Measurements from ENCODE around the gene MYL6. TPM values are rescaled to one million over a fixed set of nuclear protein-coding genes. Genes with fewer than 3 reads are reported as not detected.

MYL6 gene
- total and polyA plus RNA-seq, 2 donors from 2014 or later, result 1,630 to 4,190 TPM

- intact Hi-C loops (cut with DNase I), result loop anchor here (10.0 kb wide), 1 partner anchor 63 kb away; the partner anchor contains the start of gene ESYT1
- DNase-seq (peak in 1 of 5 donors; percentile 39), FAIRE-seq (no peak)
- H3K9ac ChIP-seq (ENCODE audit: low read length in 3 of 3), result peak overlapping the region; percentile 46 to 82 (median 72)
- no peaks in the 10 kb centered on the region for H3K9me3 ChIP-seq (ENCODE audit: control insufficient read depth in 2 of 3, insufficient read depth in 1 of 3, low read length in 3 of 3)
- H3K36me3 ChIP-seq (ENCODE audit: control insufficient read depth in 2 of 3, insufficient read depth in 3 of 3, low read length in 3 of 3), result peaks cover 5 to 23% (median 19%) of the 10 kb centered on the region in 3 donors
- TF ChIP-seq, protein P1, sequence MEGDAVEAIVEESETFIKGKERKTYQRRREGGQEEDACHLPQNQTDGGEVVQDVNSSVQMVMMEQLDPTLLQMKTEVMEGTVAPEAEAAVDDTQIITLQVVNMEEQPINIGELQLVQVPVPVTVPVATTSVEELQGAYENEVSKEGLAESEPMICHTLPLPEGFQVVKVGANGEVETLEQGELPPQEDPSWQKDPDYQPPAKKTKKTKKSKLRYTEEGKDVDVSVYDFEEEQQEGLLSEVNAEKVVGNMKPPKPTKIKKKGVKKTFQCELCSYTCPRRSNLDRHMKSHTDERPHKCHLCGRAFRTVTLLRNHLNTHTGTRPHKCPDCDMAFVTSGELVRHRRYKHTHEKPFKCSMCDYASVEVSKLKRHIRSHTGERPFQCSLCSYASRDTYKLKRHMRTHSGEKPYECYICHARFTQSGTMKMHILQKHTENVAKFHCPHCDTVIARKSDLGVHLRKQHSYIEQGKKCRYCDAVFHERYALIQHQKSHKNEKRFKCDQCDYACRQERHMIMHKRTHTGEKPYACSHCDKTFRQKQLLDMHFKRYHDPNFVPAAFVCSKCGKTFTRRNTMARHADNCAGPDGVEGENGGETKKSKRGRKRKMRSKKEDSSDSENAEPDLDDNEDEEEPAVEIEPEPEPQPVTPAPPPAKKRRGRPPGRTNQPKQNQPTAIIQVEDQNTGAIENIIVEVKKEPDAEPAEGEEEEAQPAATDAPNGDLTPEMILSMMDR (IDR thresholded peaks at IDR 0.05; ENCODE audit: borderline replicate concordance, extremely low read depth, insufficient read depth), result no peak
- peak overlapping the region; percentile 61 to 95 (median 78) for H3K4me3 ChIP-seq (ENCODE audit: low read length in 3 of 3)
- peak overlapping the region; percentile 25 to 88 for H3K27ac ChIP-seq (ENCODE audit: low read depth in 2 of 2, low read length in 2 of 2)
- H3K4me1 ChIP-seq (ENCODE audit: control insufficient read depth in 2 of 3, insufficient read depth in 2 of 3, low read depth in 1 of 3, low read length in 3 of 3), result peaks cover 0 to 19% (median 10%) of the 10 kb centered on the region in 3 donors
- H3K27me3 ChIP-seq (ENCODE audit: control insufficient read depth, insufficient read depth, low read length), result no peaks in the 10 kb centered on the region
Measured at GRCh38 chr12:56188131-56188777, 30.1 kb downstream of the MYL6 start.

DNA sequence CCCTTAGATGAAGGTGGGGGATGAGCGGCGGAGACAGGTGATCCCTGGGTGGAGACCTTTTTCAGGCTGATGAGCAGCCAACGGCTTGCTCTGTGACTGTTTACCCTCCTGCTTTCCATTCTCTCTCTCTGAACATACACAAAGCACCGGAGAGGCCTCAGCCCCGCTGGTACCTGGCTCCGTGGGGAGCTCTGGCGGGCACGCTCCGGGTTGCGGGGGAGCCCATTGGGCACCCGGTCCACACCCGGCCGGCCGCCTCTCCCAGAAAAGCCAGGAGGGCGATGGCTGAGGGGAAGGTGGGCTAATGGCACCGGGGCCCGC lies 30.6 kb downstream of the MYL6 start:
- Histone ChIP-seq H3K27ac (ENCODE audit: low read depth in 2 of 2, low read length in 2 of 2) (peak overlapping the region; percentile 25 to 88), H3K9me3 (ENCODE audit: control insufficient read depth in 2 of 3, insufficient read depth in 1 of 3, low read length in 3 of 3) (no peaks in the 10 kb centered on the region), H3K9ac (ENCODE audit: low read length in 3 of 3) (peak overlapping the region; percentile 46 to 82 (median 72)), H3K27me3 (ENCODE audit: control insufficient read depth, insufficient read depth, low read length) (no peaks in the 10 kb centered on the region), H3K36me3 (ENCODE audit: control insufficient read depth in 2 of 3, insufficient read depth in 3 of 3, low read length in 3 of 3) (peaks cover 2 to 18% (median 14%) of the 10 kb centered on the region in 3 donors), H3K4me1 (ENCODE audit: control insufficient read depth in 2 of 3, insufficient read depth in 2 of 3, low read depth in 1 of 3, low read length in 3 of 3) (peaks cover 0 to 19% (median 10%) of the 10 kb centered on the region in 3 donors), H3K4me3 (ENCODE audit: low read length in 3 of 3) (peak overlapping the region; percentile 61 to 95 (median 78))
- DNase-seq (peak in 2 of 5 donors; percentile 29 to 87), FAIRE-seq (no peak)
- TF ChIP-seq, protein P1 (IDR thresholded peaks at IDR 0.05; ENCODE audit: borderline replicate concordance, extremely low read depth, insufficient read depth), result no peak
- intact Hi-C loops (cut with DNase I), result loop anchor here (10.0 kb wide), 1 partner anchor 64 kb away; the partner anchor contains the start of gene ESYT1

GRCh38 chr12:56189099-56189917 lies 31.1 kb downstream of the MYL6 start, which contains the start of gene SMARCC2:
Gene SMARCC2 (minus strand): TSS chr12:56189483. CDS start chr12:56189461, 22 bp downstream.
- H3K9ac ChIP-seq (ENCODE audit: low read length in 3 of 3), result peak within 1 kb of the TSS; percentile 87 to 95 (median 87)
- peaks cover 2 to 13% (median 9%) of the 10 kb centered on the region in 3 donors for H3K36me3 ChIP-seq (ENCODE audit: control insufficient read depth in 2 of 3, insufficient read depth in 3 of 3, low read length in 3 of 3)
- TF ChIP-seq, protein P1 (IDR thresholded peaks at IDR 0.05; ENCODE audit: borderline replicate concordance, extremely low read depth, insufficient read depth), result peak; percentile 83
- peaks cover 0 to 19% (median 10%) of the 10 kb centered on the region in 3 donors for H3K4me1 ChIP-seq (ENCODE audit: control insufficient read depth in 2 of 3, insufficient read depth in 2 of 3, low read depth in 1 of 3, low read length in 3 of 3)
- intact Hi-C loops (cut with DNase I), result loop anchor here (10.0 kb wide), 1 partner anchor 65 kb away; the partner anchor contains the start of gene ESYT1
- peak within 1 kb of the TSS; percentile 93 to 99 for H3K27ac ChIP-seq (ENCODE audit: low read depth in 2 of 2, low read length in 2 of 2)
- H3K4me3 ChIP-seq (ENCODE audit: low read length in 3 of 3), result peak within 1 kb of the TSS; percentile 78 to 95 (median 95)
- no peaks in the 10 kb centered on the region for H3K9me3 ChIP-seq (ENCODE audit: control insufficient read depth in 2 of 3, insufficient read depth in 1 of 3, low read length in 3 of 3)
- no peaks in the 10 kb centered on the region for H3K27me3 ChIP-seq (ENCODE audit: control insufficient read depth, insufficient read depth, low read length)
- FAIRE-seq (no peak), DNase-seq (peak; percentile 91 to 95 (median 94))
